ENCODE measurements around the gene SPDYA.
"Not testable (repeated sequence)": the region's sequence is repeated elsewhere in the genome, so short reads cannot be mapped to it uniquely, and the experiment has no call there.

The SPDYA gene

DNA sequence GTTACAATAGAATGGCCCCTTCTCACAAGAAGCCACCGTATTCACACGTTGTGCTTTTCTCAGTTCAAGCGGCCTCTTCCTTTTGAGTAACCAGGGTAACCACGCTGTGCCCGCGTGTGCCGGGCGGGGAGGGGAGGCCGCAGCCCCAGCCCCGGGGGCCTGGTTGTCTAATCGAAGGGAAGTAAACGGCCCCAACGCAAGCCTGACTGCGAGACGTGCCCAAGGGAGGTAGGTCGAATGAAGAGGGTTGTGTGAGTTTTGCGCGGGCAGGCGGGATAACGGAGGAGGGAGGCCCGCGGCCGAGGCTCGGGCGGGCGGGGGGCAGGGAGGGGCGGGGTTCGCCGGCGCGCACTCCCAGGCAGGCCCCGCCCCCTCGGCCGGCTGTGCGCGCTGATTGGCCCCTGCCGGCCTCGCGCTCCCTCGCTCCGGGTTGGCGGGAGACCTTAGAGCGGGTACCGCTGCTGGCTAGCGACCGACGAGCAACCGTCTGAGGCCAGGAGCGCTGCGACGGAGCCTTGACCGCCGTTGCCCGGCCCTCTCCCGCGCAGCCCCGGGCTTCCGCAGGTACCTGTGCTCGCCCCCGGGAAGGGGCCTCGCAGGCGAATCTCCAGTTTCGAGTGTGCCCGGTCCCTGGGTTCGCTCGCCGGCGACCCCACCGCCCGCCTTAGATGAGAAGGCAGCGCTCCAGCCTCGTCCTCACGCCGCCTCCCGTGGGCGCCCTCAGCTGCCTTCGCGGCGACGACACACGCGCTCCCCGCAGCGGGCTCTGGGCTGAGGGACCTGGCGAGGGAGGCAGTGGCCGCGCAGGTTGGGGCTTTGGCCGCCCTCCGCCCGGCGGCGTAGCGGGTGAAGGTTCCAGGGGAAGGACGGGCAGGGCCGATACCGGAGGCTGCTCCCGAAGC lies at the start of gene SPDYA:
TSS of gene SPDYA (plus strand) at position 451 of the 902 bp plus-strand sequence. CDS start 5,181 bp downstream, outside the sequence.
- Mint-ChIP-seq H3K36me3 (ENCODE audit: low read depth) (peaks cover 4% of the 10 kb centered on the region), H3K4me3 (peak within 1 kb of the TSS; percentile 69), H3K9me3 (no peaks in the 10 kb centered on the region), H3K27me3 (peaks cover 6% of the 10 kb centered on the region), H3K27ac (no peak within 1 kb of the TSS), H3K4me1 (peaks cover 12% of the 10 kb centered on the region)
- peak; percentile 83 for DNase-seq
- ATAC-seq, result peak; percentile 95

DNA sequence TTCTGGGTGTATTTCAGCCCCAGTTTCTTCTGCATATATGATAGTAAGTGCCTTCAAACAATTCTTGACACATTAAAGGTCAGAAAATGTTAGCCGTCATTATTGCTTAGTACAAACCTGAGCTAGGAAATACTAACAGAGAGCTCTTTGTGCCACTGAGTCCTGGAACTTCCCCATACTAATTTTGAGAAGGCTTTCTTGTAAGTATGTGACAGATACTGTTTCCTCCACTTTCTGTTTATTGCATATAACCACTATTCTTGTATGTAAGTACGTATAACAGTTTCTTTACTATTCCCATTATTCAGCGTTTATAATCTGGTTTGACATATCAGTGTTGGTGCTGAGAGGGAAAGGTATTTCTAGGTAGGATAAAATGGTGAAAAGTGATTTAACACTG lies 49.2 kb upstream of the SPDYA start:
- Mint-ChIP-seq H3K4me3 (no peak overlapping the region), H3K9me3 (no peaks in the 10 kb centered on the region), H3K27ac (no peak overlapping the region), H3K27me3 (no peaks in the 10 kb centered on the region), H3K4me1 (peaks cover 76% of the 10 kb centered on the region), H3K36me3 (ENCODE audit: low read depth) (peaks cover 28% of the 10 kb centered on the region)
- no peak for ATAC-seq
- no peak for DNase-seq

DNA sequence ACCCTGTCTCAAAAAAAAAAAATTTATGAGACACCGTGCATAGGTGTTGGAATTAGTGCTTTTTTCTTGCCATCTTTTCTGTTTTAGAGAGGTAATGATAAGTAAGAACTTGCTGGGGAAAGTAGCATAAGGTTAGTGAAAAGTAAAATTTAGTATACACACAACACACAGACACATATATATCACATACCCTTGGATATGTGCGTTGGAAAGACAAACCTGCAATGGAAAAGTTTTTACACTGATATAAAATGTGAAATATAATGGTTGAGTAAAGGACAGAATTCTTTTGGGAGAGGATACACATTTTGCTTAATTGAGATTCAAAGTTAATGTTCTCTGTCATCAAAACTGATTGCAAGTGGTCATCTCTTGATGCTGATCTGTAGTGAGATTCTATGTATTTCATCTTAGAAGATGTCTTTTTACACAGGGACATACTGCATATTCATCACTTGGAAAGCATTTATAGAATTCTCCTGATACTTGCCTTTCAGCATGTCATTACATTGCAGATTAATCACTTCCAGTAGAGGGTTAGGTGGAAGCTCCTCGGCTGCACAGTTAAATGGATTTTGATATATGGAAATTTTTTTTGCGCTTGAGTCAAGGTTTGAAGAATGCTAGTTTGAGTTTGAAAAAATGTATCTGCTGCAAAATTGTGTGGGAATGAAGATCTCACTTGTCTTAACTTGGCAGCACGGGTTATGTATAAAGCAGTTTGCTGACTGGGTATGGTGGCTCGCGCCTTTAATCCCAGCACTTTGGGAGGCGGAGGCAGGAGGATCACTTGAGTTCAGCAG lies 45.5 kb upstream of the SPDYA start:
- Mint-ChIP-seq H3K27ac (peak overlapping the region; percentile 9), H3K27me3 (no peaks in the 10 kb centered on the region), H3K4me1 (peaks cover 85% of the 10 kb centered on the region), H3K36me3 (ENCODE audit: low read depth) (peaks cover 28% of the 10 kb centered on the region), H3K4me3 (no peak overlapping the region), H3K9me3 (no peaks in the 10 kb centered on the region)
- no peak for DNase-seq
- ATAC-seq, result no peak

DNA sequence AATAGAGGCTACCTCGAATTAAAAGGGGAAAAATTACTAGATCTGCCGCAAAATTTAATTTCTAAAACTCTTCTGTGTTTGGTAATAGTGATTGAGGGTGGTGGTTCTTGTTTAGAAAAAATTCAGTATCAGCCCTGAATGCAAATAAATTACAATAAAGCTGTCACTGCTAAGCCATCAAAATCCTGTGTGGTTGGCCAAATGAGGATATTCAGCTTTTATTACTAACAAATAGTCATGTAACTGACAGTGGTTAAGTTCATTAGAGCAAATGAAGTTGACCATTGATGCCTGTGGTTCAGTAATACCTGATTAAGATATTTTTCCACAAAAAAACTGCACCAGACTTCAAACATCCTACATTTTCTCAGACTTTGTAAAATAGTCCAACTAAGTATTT lies 44.6 kb upstream of the SPDYA start:
- Mint-ChIP-seq H3K9me3 (no peaks in the 10 kb centered on the region), H3K4me3 (no peak overlapping the region), H3K27me3 (no peaks in the 10 kb centered on the region), H3K4me1 (peaks cover 86% of the 10 kb centered on the region), H3K36me3 (ENCODE audit: low read depth) (peaks cover 25% of the 10 kb centered on the region), H3K27ac (no peak overlapping the region)
- DNase-seq (no peak), ATAC-seq (no peak)

DNA sequence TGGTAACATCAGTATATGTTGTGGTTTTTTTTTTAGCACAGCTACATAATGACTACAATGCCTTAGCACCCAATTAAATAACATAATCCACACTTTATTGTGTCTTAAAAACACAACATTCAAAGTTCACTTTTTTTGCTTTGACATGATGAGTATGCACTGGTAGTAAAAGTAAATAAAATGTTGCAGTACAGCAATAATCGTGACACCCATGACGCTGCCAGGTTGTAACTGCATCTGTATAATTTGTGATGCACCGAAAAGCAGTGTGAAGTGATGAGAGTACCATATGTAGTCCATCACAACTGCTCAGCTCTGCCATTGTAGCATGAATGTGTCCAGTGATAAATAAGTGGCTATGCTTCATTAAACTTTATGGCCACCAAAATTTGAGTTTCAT lies 43.3 kb upstream of the SPDYA start:
- DNase-seq, result no peak
- H3K4me3 Mint-ChIP-seq, result no peak overlapping the region
- H3K27ac Mint-ChIP-seq, result no peak overlapping the region
- no peaks in the 10 kb centered on the region for H3K9me3 Mint-ChIP-seq
- ATAC-seq, result no peak
- H3K27me3 Mint-ChIP-seq, result no peaks in the 10 kb centered on the region
- peaks cover 23% of the 10 kb centered on the region for H3K36me3 Mint-ChIP-seq (ENCODE audit: low read depth)
- H3K4me1 Mint-ChIP-seq, result peaks cover 89% of the 10 kb centered on the region

DNA sequence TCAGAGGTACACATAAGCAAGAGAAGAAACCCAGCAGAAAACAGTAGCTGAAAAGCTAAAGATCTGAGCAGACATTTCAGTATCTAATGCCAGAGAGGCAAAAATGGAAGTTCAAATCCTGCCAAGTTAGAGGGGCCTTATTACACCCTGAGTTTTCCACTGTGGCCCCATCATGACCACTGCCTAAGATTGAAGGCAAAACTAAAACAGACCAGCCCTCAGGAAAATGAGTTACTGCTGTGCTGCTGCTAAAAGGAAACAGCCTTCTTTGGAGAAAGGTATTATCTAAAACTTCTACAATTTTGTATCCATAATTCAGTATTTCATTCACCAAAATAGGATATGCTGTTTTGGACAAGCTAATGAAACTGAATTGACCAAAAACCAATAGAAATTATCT lies 42.2 kb upstream of the SPDYA start:
- Mint-ChIP-seq H3K36me3 (ENCODE audit: low read depth) (peaks cover 17% of the 10 kb centered on the region), H3K27me3 (no peaks in the 10 kb centered on the region), H3K4me1 (peaks cover 87% of the 10 kb centered on the region), H3K9me3 (no peaks in the 10 kb centered on the region), H3K4me3 (no peak overlapping the region), H3K27ac (peak overlapping the region; percentile 17)
- DNase-seq, result no peak
- ATAC-seq, result no peak

DNA sequence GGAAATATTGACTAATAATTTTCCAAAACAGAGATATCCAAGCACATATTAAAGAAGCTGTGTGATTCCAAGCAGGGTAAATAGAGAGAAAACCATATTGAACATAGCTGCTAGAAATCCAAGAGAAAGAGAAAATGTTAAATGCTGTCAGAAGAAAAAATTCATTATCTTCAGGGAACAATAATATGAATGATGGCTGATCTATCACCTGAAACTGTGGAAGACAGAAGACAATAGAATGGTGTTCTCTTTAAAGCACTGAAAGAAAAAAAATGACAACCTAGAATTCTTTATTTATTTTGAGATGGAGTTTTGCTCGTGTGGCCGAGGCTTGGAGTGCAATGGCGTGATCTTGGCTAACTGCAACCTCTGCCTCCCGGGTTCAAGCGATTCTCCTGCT lies 41.7 kb upstream of the SPDYA start:
- DNase-seq, result no peak
- Mint-ChIP-seq H3K36me3 (ENCODE audit: low read depth) (peaks cover 17% of the 10 kb centered on the region), H3K27ac (peak overlapping the region; percentile 17), H3K4me3 (no peak overlapping the region), H3K4me1 (peaks cover 88% of the 10 kb centered on the region), H3K27me3 (no peaks in the 10 kb centered on the region), H3K9me3 (no peaks in the 10 kb centered on the region)
- no peak for ATAC-seq

DNA sequence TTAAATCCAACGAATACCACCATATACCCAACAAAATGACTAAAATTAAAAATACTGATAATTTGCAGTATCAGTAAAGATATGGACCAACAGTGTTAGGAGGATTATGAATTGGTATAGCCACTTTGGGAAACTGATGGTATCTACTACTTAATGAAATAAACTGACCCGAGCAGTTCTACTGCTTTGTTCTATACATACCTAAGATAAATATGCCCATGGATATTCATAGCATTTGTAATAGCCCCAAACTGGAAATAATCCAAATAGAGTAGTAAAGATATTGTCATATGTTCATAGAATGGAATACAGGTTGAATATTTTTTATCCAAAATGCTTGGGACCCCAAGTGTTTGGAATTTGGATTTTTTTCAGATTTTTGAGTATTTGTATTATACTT lies 38.3 kb upstream of the SPDYA start:
- Mint-ChIP-seq H3K9me3 (no peaks in the 10 kb centered on the region), H3K4me1 (peaks cover 73% of the 10 kb centered on the region), H3K27ac (no peak overlapping the region), H3K4me3 (no peak overlapping the region), H3K36me3 (ENCODE audit: low read depth) (peaks cover 27% of the 10 kb centered on the region), H3K27me3 (no peaks in the 10 kb centered on the region)
- no peak for DNase-seq
- no peak for ATAC-seq

DNA sequence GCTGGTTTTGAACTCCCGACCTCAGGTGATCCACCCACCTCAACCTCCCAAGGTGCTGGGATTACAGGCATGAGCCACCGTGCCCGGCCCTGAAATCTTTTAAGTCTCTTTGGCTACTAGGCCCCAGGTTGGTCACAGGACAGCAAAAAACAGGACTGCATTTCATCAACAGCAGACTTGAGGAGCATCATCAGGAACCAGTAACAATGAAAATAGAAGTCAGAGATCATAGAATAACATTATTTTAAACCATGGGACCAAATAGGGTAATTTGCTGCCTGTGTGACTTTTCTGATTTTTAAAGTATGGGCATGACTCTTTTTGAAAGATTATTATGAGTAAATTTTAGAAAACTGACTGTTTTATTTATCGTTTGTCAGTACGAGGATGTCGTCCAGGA lies 34.2 kb upstream of the SPDYA start:
- Mint-ChIP-seq H3K9me3 (no peaks in the 10 kb centered on the region), H3K27me3 (no peaks in the 10 kb centered on the region), H3K4me3 (no peak overlapping the region), H3K27ac (peak overlapping the region; percentile 52), H3K36me3 (ENCODE audit: low read depth) (peaks cover 36% of the 10 kb centered on the region), H3K4me1 (peaks cover 42% of the 10 kb centered on the region)
- DNase-seq, result no peak
- no peak for ATAC-seq

DNA sequence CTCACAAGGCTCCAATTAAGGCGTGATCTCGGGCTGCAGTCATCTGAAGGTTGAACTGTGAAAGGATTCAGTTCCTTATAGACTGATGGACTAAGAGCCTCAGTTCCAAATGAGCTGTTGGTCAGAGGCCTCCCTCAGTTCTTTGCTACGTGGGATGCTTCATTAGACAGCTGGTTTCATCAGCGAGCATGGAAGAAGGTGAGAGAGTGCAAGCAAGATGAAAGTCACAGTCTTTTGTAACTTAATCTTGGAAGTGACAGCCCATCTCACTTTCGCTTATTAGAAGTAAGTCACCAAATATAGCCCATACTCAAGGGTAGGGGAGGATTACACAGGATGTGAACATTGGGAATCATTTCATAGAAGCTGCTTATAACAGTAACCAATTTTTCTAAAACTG lies 32.2 kb upstream of the SPDYA start:
- Mint-ChIP-seq H3K27me3 (no peaks in the 10 kb centered on the region), H3K9me3 (no peaks in the 10 kb centered on the region), H3K4me3 (no peak overlapping the region), H3K36me3 (ENCODE audit: low read depth) (peaks cover 45% of the 10 kb centered on the region), H3K4me1 (peaks cover 25% of the 10 kb centered on the region), H3K27ac (no peak overlapping the region)
- no peak for ATAC-seq
- no peak for DNase-seq

DNA sequence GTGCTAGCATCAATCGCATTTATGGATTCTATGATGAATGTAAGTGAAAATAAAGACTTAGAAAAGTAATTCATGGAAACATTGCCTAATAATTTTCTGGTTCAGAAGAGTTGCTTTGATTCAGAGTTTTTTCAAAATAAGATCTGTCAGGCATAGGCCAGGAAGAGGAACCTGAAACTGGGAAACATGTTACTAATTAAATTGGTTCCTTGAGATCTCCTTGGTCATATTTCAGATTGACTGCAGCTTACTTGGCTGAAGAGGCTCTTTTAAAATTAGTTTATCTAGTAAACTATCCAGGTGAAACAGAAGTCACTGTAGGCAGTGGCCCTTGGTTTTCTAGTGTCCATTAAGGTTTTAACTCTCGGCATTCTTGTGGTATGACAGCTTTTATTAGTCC lies 31.6 kb upstream of the SPDYA start:
- Mint-ChIP-seq H3K9me3 (no peaks in the 10 kb centered on the region), H3K36me3 (ENCODE audit: low read depth) (peaks cover 49% of the 10 kb centered on the region), H3K4me1 (peaks cover 19% of the 10 kb centered on the region), H3K27me3 (no peaks in the 10 kb centered on the region), H3K27ac (no peak overlapping the region), H3K4me3 (no peak overlapping the region)
- no peak for ATAC-seq
- DNase-seq, result no peak

DNA sequence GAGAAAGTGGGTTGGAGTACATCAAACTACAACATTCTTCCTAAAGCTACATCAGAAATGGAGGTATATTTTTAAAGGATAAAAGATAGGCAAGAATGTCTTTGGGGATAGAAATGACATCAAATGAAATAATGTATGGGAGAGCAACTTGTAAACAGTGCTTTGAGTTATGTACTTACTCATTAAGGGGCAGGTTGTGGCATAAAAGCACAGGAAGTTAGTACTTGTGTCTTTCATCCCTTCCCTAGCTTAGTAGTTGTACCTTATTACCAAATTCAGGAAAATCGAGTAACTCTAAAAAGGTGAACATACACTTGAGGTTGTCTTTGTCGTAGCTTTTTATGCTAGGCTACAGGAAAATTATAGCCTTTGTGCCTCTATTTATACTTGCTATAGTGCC lies 30.1 kb upstream of the SPDYA start:
- Mint-ChIP-seq H3K36me3 (ENCODE audit: low read depth) (peaks cover 59% of the 10 kb centered on the region), H3K9me3 (no peaks in the 10 kb centered on the region), H3K27ac (no peak overlapping the region), H3K4me3 (no peak overlapping the region), H3K4me1 (peaks cover 15% of the 10 kb centered on the region), H3K27me3 (no peaks in the 10 kb centered on the region)
- no peak for ATAC-seq
- DNase-seq, result no peak

DNA sequence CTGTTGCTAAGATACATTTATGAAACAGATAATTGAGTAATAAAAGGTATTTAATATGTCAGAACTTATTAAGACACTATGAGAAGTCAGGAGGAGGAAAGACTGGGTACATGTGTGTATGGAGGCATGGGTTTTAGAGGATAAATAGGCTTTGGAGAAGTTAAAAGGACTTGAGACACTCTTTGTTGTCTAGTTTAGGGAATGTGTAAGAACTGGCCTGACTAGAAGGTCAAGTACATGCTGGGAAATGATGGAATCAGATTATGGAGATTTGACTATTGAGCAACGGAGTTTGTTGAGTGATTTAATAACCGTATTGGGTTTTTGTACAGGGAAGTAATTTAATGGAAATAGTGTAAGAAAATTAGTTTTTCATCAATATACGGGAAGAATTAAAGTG lies 28.2 kb upstream of the SPDYA start:
- Mint-ChIP-seq H3K9me3 (no peaks in the 10 kb centered on the region), H3K27ac (no peak overlapping the region)

DNA sequence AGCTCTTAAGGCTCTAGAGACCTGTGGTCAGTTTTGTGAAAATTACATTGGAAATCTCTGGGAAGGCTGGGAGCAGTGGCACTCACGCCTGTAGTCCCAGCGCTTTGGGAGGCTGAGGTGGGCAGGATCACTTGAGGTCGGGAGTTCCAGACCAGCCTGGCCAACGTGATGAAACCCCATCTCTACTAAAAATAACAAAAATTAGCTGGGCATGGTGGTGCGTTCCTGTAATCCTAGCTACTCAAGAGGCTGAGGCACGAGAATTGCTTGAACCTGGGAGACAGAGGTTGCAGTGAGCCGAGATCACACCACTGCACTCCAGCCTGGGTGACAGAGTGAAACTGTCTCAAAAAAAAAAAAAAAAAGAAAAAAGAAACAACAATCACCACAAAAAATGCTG lies 26.1 kb upstream of the SPDYA start:
- H3K4me3 Mint-ChIP-seq, ATAC-seq, H3K27ac Mint-ChIP-seq, H3K27me3 Mint-ChIP-seq, DNase-seq, H3K9me3 Mint-ChIP-seq, H3K4me1 Mint-ChIP-seq: not testable (repeated sequence)
- H3K36me3 Mint-ChIP-seq (ENCODE audit: low read depth), result peaks cover 58% of the 10 kb centered on the region

More for the DNA sequence above, 28.2 kb upstream of the SPDYA start:
- peaks cover 51% of the 10 kb centered on the region for H3K36me3 Mint-ChIP-seq (ENCODE audit: low read depth)
- no peaks in the 10 kb centered on the region for H3K27me3 Mint-ChIP-seq
- no peak overlapping the region for H3K4me3 Mint-ChIP-seq
- no peak for ATAC-seq
- peaks cover 8% of the 10 kb centered on the region for H3K4me1 Mint-ChIP-seq
- DNase-seq, result no peak

DNA sequence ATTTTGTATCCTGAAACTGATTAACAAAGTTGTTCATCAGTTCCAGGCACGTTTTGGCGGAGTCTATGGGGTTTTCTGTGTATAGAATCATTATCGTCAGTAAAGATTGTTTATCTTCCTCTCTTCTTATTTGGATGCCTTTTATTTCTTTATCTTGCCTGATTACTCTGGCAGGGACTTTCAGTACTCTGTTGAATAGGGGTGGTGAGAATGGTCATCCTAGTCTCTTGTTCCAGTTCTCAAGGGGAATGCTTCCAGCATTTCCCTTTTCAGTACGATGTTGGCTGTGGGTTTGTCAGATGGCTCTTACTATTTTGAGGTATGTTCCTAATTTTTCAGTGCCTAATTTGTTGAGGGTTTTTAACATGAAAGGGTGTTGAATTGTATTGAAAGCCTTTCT lies 14.0 kb upstream of the SPDYA start:
- H3K36me3 Mint-ChIP-seq (ENCODE audit: low read depth), result peaks cover 69% of the 10 kb centered on the region

More for the DNA sequence above, 14.0 kb upstream of the SPDYA start:
- Mint-ChIP-seq H3K27me3 (no peaks in the 10 kb centered on the region), H3K27ac (no peak overlapping the region), H3K4me1 (peaks cover 19% of the 10 kb centered on the region), H3K9me3 (no peaks in the 10 kb centered on the region), H3K4me3 (no peak overlapping the region)
- DNase-seq, result no peak
- no peak for ATAC-seq

Measured in activated naive CD8-positive, alpha-beta T cell treated with anti-CD3 and anti-CD28 coated beads, Interleukin-2, amount 50 U/mL, for 24 hours (primary cell).